Coronary artery (tissue), 2 donors: ENCODE data around the gene KCNQ1.

Experiments used
- DNase-seq: peaks from one replicate; pipeline ENCODE4 v3.0.0-alpha.2; 2017; ENCODE audit warnings: low spot score
- H3K27ac ChIP-seq, 2 donors: fragments of 200-600 bp; sonication (generic); one replicate each; pipeline ENCODE4 v1.5.1; 2016 to 2019
- H3K4me3 ChIP-seq: fragments of 200-600 bp; sonication (generic); 2 replicates; pipeline ENCODE4 v1.5.1; 2016; ENCODE audit warnings: mild to moderate bottlenecking, moderate library complexity
- TF ChIP-seq, protein P1 (sequence below): fragments of 200-600 bp; sonication (generic); IDR thresholded peaks from one replicate; pipeline ENCODE4 v1.5.1; 2019; ENCODE audit warnings: antibody characterized with exemption

KCNQ1 gene

GRCh38 chr11:2433106-2433925 lies 11.5 kb upstream of the KCNQ1 start:
- no peak overlapping the region for H3K27ac ChIP-seq
- H3K4me3 ChIP-seq = no peak overlapping the region
- TF ChIP-seq, protein P1, sequence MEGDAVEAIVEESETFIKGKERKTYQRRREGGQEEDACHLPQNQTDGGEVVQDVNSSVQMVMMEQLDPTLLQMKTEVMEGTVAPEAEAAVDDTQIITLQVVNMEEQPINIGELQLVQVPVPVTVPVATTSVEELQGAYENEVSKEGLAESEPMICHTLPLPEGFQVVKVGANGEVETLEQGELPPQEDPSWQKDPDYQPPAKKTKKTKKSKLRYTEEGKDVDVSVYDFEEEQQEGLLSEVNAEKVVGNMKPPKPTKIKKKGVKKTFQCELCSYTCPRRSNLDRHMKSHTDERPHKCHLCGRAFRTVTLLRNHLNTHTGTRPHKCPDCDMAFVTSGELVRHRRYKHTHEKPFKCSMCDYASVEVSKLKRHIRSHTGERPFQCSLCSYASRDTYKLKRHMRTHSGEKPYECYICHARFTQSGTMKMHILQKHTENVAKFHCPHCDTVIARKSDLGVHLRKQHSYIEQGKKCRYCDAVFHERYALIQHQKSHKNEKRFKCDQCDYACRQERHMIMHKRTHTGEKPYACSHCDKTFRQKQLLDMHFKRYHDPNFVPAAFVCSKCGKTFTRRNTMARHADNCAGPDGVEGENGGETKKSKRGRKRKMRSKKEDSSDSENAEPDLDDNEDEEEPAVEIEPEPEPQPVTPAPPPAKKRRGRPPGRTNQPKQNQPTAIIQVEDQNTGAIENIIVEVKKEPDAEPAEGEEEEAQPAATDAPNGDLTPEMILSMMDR = no peak
- no peak for DNase-seq

- Histone ChIP-seq H3K27ac (no peak overlapping the region), H3K4me3 (no peak overlapping the region)
- no peak for DNase-seq
- TF ChIP-seq, protein P1 = no peak
Observed at GRCh38 chr11:2434008-2434407, 10.8 kb upstream of the KCNQ1 start.

DNA sequence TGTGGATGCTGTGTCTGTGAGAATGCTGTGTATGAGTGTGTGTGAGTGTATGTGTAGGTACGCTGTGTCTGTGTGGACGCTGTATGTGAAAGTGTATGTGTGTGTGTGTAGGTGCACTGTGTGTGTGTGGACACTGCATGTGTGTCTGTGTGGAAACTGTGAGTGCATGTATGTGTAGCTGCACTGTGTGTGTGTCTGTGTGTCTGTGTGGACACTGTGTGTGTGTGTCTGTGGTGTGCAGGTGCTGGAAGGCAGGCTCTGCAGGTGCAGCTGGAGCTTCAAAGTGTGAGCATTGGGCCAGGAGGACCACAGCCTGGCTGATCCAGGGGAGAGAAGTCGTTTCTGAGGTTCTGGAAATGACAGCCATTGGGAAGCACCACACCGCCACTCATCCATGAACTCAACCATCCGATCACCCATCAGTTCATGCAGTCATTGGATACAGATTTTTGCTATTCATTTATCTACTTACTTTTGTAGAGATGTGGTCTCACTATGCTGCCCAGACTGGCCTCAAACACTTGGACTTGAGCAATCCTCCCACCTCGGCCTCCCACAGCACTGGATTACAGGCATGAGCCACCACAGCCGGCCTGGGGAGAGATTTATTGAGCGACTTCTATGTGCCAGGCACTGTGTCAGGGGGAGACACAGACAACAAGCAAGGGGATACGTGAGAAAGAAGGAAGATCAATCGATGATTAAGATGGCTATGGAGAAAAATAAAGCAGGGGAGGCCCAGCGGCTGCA lies 10.1 kb upstream of the KCNQ1 start:
- Histone ChIP-seq H3K27ac (no peak overlapping the region), H3K4me3 (no peak overlapping the region)
- no peak for DNase-seq
- TF ChIP-seq, protein P1 = no peak

GRCh38 chr11:2435288-2436012 lies 9.4 kb upstream of the KCNQ1 start:
- TF ChIP-seq, protein P1 = no peak
- no peak overlapping the region for H3K4me3 ChIP-seq
- no peak overlapping the region for H3K27ac ChIP-seq
- DNase-seq = no peak

DNA sequence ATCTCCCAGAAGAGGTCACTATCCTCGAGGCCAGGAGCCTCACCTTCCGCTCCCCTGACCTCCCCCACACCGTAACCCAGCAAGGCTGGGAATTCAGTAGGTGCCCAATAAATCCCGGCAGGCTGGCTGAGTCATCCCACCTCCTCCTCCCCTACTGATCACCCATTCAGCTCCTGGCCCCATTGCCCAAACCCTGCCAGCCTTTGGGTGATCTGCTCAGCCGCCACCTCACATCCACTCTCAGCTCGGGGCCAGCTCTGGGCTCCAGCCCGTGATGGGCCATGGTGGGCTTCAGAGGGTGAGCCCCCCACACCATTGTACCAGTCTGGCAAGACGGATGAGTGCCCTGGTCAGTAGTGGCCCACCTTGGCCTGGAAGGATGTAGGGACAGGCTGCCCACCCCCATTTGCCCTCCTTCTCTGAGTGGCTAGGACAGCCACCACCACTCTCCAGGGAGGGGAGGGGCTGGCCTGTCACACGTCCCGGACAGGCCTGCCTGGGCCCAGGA lies 8.7 kb upstream of the KCNQ1 start:
- Histone ChIP-seq H3K4me3 (no peak overlapping the region), H3K27ac (no peak overlapping the region)
- TF ChIP-seq, protein P1 = no peak
- no peak for DNase-seq

DNA sequence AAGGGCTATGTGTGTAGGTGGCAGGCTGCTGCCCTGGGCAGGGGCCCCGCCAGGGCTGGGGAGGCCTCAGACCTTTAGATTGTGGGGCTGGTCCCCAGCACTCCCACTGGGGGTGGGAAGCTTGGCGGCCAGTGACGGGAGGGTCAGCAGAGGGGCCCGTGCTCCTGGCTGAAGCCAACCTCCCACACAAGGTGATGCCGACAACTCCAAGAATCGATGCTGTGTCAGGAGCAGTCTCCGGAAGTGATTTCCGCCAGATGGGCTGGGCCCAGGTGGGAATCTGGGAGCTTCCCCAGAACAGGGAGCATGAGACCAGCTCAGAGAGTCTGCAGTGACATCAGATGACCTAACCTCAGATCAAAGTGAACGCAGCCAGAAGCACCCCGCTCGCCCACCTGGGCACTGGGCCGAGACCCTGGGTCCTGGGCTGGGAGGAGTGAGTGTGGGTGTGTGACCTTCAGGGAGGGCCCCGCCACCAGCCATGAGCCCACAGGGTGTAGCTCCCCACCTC lies 8.2 kb upstream of the KCNQ1 start:
- Histone ChIP-seq H3K4me3 (no peak overlapping the region), H3K27ac (no peak overlapping the region)
- DNase-seq = no peak
- TF ChIP-seq, protein P1 = no peak
